Cardiac muscle cell (in vitro differentiated cells and primary cell): Measurements from ENCODE around the gene HOXD13. TPM values are rescaled to one million over a fixed set of nuclear protein-coding genes. Genes with fewer than 3 reads are reported as not detected.

ENCODE experiments used
- DNase-seq, 2 donors: peaks; one replicate each; pipeline versions ENCODE4 v3.0.0 to v3.0.0-alpha.2; 2010 to 2017; ENCODE audit warnings: low read depth in 1 of 2, low spot score in 1 of 2
- H3K27ac ChIP-seq: fragments of 200-600 bp; sonication (generic); 2 replicates; pipeline ENCODE4 v1.5.1; 2016
- H3K27me3 ChIP-seq: fragments of 200-600 bp; sonication (generic); 2 replicates; pipeline ENCODE4 v1.6.0; 2016; ENCODE audit warnings: control low read depth
- H3K36me3 ChIP-seq: fragments of 200-600 bp; sonication (generic); 2 replicates; pipeline ENCODE4 v1.5.1; 2016; ENCODE audit warnings: control low read depth
- H3K4me1 ChIP-seq: fragments of 200-600 bp; sonication (generic); 2 replicates; pipeline ENCODE4 v1.8.1; 2017; ENCODE audit warnings: low read depth, mild to moderate bottlenecking, mixed run types
- H3K4me3 ChIP-seq: fragments of 200-600 bp; sonication (generic); 2 replicates; pipeline ENCODE4 v1.5.1; 2016; ENCODE audit warnings: mild to moderate bottlenecking
- H3K9me3 ChIP-seq: fragments of 200-600 bp; sonication (generic); 2 replicates; pipeline ENCODE4 v1.5.1; 2017; ENCODE audit warnings: low read depth, mild to moderate bottlenecking, control low read depth
- CTCF ChIP-seq: IDR thresholded peaks from 2 replicates; pipeline ENCODE4 v1.5.1; 2012; ENCODE audit warnings: low read depth, mild to moderate bottlenecking, low read length
- polyA plus RNA-seq: library from polyadenylated mRNA; unstranded; fragments of >200 nt; fragmentation: Nextera tagmentation; extraction: Ambion mirVana; gene quantifications from 2 replicates; pipeline ENCODE4 v1.2.1, GENCODE V29; 2016
- total RNA-seq: library from RNA; depleted of rRNA; stranded (reverse); fragments of >200 nt; gene quantifications from 2 replicates; pipeline ENCODE4 v1.2.3, GENCODE V29; 2016

The HOXD13 gene
- total and polyA plus RNA-seq, 2 experiments from 2014 or later: not detected

GRCh38 chr2:176129813-176130146, 37.3 kb downstream of the HOXD13 start:
- no peak for DNase-seq
- H3K27ac ChIP-seq: no peak overlapping the region
- H3K9me3 ChIP-seq: no peaks in the 10 kb centered on the region
- H3K36me3 ChIP-seq: no peaks in the 10 kb centered on the region
- no peaks in the 10 kb centered on the region for H3K4me1 ChIP-seq
- no peak for TF ChIP-seq CTCF
- peaks cover 100% of the 10 kb centered on the region for H3K27me3 ChIP-seq
- peak overlapping the region; percentile 35 for H3K4me3 ChIP-seq

GRCh38 chr2:176130147-176130956, 37.8 kb downstream of the HOXD13 start:
- Histone ChIP-seq H3K4me3 (peak overlapping the region; percentile 35), H3K27ac (no peak overlapping the region), H3K9me3 (no peaks in the 10 kb centered on the region), H3K27me3 (peaks cover 100% of the 10 kb centered on the region), H3K4me1 (no peaks in the 10 kb centered on the region), H3K36me3 (no peaks in the 10 kb centered on the region)
- peak in 1 of 2 donors; percentile 65 for DNase-seq
- TF ChIP-seq CTCF: no peak

DNA sequence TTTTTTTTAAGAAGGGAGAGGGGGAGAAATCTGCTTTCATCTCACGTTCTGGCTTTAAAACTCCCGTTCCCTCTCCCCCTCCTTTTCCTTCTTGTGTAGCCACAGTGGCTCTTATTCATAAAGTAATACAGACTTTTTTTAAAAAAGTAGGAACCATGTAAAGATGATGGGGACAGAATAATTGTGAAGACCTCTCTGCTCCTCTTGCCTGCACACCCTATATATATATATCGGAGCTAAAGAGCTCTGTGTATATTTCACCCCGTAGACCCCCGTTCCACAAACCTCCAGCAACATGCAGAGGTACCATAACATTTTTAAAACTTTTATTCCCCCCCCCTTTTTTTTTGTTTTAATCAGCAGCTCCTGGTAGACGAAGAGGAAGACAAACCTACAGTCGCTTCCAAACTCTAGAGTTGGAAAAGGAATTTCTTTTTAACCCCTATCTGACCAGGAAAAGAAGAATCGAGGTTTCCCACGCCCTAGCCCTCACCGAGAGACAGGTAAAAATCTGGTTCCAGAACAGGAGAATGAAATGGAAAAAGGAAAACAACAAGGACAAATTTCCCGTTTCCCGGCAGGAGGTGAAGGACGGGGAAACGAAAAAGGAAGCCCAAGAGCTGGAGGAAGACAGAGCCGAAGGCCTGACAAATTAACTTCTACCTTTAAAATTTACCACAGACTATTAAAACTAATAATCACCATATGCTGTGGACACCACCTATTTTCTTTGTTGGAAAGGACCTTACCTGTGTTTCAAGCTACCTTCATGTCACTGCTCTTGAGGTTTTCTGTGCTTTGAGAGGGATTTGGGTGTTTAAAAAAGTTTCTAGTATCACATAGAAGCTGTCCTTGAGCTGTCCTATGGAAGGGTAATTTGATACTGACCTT, 38.7 kb downstream of the HOXD13 start:
- H3K4me3 ChIP-seq: peak overlapping the region; percentile 35
- no peaks in the 10 kb centered on the region for H3K4me1 ChIP-seq
- H3K27me3 ChIP-seq: peaks cover 100% of the 10 kb centered on the region
- H3K36me3 ChIP-seq: no peaks in the 10 kb centered on the region
- no peak for DNase-seq
- no peak overlapping the region for H3K27ac ChIP-seq
- no peak for TF ChIP-seq CTCF
- H3K9me3 ChIP-seq: no peaks in the 10 kb centered on the region

GRCh38 chr2:176131848-176132158, 39.3 kb downstream of the HOXD13 start:
- Histone ChIP-seq H3K27ac (no peak overlapping the region), H3K36me3 (no peaks in the 10 kb centered on the region), H3K9me3 (no peaks in the 10 kb centered on the region), H3K27me3 (peaks cover 100% of the 10 kb centered on the region), H3K4me3 (no peak overlapping the region), H3K4me1 (no peaks in the 10 kb centered on the region)
- DNase-seq: no peak
- TF ChIP-seq CTCF: no peak

DNA sequence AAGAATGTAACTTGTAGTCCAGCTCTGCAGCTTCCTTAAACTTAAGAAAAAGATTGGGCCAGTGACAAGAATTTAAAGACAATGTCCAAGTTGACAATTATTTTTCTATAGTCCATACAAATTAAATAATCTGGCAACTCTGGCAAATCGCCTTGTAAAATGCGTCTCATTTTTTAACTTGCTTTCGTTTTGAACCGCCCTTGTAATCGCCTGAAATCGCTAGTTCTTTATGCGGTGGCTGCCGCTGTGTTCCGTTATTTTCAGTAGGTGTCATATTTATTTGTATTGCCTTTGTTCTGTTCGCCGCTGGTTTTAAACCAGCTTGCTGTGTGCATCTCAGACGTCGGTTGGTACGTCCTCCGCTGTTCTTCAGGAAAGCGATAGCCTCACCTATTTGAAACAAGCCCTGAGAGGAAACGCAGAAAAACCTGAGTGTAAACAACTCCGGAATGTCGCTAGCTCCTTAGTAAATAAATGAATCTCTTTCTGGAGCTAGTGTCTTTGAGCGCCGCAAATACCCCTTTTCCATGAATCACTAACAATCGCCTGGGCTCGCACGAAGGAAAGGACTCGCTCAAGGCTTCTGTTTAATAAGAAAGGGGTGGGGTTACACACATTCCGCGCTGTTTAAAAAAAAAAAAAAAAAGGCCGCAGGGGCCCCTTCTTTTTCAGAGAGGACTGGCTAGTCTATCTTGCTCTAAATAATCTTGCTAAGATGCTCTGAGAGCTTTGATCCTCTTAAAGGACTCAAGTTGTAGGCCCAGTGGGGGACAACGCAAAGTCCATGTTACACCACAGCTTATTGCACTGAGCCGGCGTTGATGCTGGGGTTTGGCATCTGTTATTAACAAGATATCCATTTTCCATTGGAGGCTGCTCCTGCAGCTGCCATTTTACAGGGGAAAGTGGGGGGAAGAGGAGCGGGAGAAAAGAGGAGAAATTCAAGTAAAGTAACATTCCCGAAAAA, 40.0 kb downstream of the HOXD13 start:
- DNase-seq: no peak
- no peaks in the 10 kb centered on the region for H3K9me3 ChIP-seq
- peaks cover 100% of the 10 kb centered on the region for H3K27me3 ChIP-seq
- H3K27ac ChIP-seq: no peak overlapping the region
- no peak for TF ChIP-seq CTCF
- no peaks in the 10 kb centered on the region for H3K4me1 ChIP-seq
- H3K36me3 ChIP-seq: no peaks in the 10 kb centered on the region
- H3K4me3 ChIP-seq: no peak overlapping the region
